SK-N-MC (cell line): ENCODE data around the gene BOLL.
"Not testable (repeated sequence)": the region's sequence is repeated elsewhere in the genome, so short reads cannot be mapped to it uniquely, and the experiment has no call there.

ENCODE experiments used
- DNase-seq: peaks from one replicate; pipeline ENCODE4 v3.0.0-alpha.2; 2011; ENCODE audit warnings: low read depth, low spot score
- H3K27ac ChIP-seq: fragments of 200-600 bp; sonication (generic); 2 replicates; pipeline ENCODE4 v1.5.1; 2016; ENCODE audit warnings: mixed run types
- H3K36me3 ChIP-seq: fragments of 200-600 bp; sonication (generic); 2 replicates; pipeline ENCODE4 v1.6.1; 2017; ENCODE audit warnings: antibody characterized with exemption, low read length, mixed read lengths; ENCODE audit not compliant: insufficient read depth
- H3K4me3 ChIP-seq: fragments of 200-600 bp; sonication (generic); 2 replicates; pipeline ENCODE4 v1.5.1; 2016
- H3K9ac ChIP-seq: fragments of 200-600 bp; sonication (generic); 2 replicates; pipeline ENCODE4 v1.8.0; 2017; ENCODE audit warnings: mixed run types, mixed read lengths; ENCODE audit not compliant: insufficient read length
- H3K9me3 ChIP-seq: fragments of 200-600 bp; sonication (generic); 2 replicates; pipeline ENCODE4 v1.6.1; 2017; ENCODE audit warnings: low read depth, mild to moderate bottlenecking, antibody characterized with exemption, low read length, moderate library complexity, mixed read lengths
- EZH2 ChIP-seq: fragments of 200-600 bp; sonication (generic); IDR thresholded peaks from one replicate; pipeline ENCODE4 v1.6.1; 2017; ENCODE audit warnings: antibody characterized with exemption
- FOXP2 ChIP-seq: optimal IDR thresholded peaks from 2 replicates; pipeline ENCODE3; 2011; ENCODE audit warnings: mild to moderate bottlenecking, moderate library complexity; ENCODE audit not compliant: insufficient read depth; ENCODE audit errors: extremely low read length, control extremely low read depth
- POLR2AphosphoS5 ChIP-seq: IDR thresholded peaks from 2 replicates; pipeline ENCODE4 v1.6.1; 2012; ENCODE audit warnings: mild to moderate bottlenecking, low read depth, low read length, borderline replicate concordance

Gene BOLL

DNA sequence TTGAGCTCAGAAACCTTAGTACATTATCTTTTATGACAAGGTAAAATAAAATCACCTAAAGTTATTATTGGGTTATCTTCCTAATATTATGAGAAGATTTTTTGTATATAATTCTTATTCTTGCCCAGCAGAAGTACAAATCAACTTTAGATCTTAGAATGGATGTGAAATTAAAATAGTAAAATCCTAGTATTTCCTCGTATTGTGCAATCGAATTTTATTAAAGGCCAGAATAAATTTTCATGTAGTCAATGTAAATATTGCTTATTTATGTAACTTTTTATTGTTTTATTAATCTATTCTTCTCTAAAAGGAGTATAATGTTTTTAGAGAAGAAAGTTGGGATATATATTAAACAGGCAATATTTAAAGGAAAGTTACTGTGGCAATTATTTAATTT, 67.3 kb downstream of the BOLL start:
- H3K36me3 ChIP-seq = no peaks in the 10 kb centered on the region
- no peak overlapping the region for H3K4me3 ChIP-seq
- TF ChIP-seq EZH2 (no peak), FOXP2 (no peak), POLR2AphosphoS5 (no peak)
- H3K27ac ChIP-seq = no peak overlapping the region
- no peaks in the 10 kb centered on the region for H3K9me3 ChIP-seq
- no peak for DNase-seq
- no peak overlapping the region for H3K9ac ChIP-seq

DNA sequence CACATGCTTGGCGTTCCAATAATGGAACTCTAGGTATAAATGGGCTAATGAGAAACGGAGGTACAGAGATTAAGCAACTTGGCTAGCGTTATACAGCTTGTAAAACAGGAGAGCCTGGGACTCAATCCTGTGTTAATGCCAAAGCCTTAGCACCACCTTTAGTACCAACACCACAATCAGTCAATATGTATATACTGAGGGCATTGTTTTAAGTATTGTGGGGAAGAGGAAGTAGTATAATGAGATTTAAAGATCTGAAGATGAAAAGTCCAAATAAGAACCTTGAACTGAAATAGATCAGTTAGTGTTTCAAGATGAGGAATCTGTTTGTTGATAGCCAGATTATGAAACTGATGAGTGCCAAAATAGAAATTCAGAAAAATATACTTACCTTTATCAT, 71.8 kb downstream of the BOLL start:
- Histone ChIP-seq H3K27ac (no peak overlapping the region), H3K36me3 (peaks cover 12% of the 10 kb centered on the region; the same call in 1 of the 2 replicates), H3K9ac (no peak overlapping the region), H3K9me3 (no peaks in the 10 kb centered on the region), H3K4me3 (no peak overlapping the region)
- TF ChIP-seq EZH2 (no peak), FOXP2 (no peak), POLR2AphosphoS5 (no peak)
- DNase-seq = no peak

DNA sequence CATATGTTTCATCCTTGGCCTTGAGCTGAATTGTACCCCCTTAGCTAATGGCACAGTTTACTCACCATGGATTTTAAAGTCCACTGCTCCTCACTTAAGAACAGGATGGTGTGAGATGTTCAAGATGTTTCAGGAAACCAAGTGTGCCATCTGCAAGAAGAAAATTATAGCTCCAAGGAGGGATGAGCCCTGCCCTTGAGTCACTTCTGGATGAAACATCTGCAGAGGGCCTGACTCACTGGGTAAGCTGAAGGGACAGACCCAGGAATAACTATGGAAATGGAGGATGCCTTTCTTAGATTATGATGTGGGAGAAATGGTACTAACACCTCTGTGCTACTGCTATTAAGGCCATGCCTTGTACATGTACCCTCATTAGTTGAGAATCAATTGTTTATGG, 73.5 kb downstream of the BOLL start:
- H3K9me3 ChIP-seq = no peaks in the 10 kb centered on the region
- H3K36me3 ChIP-seq = peaks cover 12% of the 10 kb centered on the region; the same call in 1 of the 2 replicates
- H3K4me3 ChIP-seq = no peak overlapping the region
- no peak overlapping the region for H3K27ac ChIP-seq
- TF ChIP-seq EZH2 = no peak
- TF ChIP-seq POLR2AphosphoS5 = no peak
- TF ChIP-seq FOXP2 = no peak
- H3K9ac ChIP-seq = no peak overlapping the region
- DNase-seq = no peak

DNA sequence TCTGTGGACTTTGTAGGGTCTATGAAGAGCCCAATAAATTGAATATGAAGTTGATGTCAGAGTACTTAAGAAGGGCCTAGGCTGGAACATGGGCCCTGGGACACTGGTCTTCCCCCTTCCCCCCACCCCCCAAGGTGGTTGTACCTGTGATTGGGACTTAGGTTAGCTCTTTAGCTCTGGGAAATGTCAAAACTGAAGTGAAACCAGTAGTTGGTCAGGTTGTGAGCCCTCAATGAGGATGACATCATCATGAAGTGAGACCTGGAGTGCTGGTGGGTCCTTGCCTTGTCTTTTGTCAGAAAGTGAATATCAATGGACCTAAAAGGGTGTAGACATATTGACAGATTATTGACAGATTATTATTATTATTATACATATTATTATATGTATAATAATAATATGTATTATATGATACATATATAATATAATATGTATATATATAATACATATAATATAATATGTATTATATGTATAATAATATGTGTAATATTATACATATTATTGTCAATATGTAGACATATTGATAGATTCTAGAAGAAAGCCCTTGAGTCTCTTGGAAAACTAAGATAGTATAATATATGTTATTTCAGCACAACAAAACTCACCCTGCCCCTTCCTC, 74.6 kb downstream of the BOLL start:
- peaks cover 12% of the 10 kb centered on the region; the same call in 1 of the 2 replicates for H3K36me3 ChIP-seq
- no peak for TF ChIP-seq EZH2
- TF ChIP-seq POLR2AphosphoS5 = no peak
- no peak for TF ChIP-seq FOXP2
- no peak overlapping the region for H3K9ac ChIP-seq
- H3K9me3 ChIP-seq = no peaks in the 10 kb centered on the region
- H3K4me3 ChIP-seq = no peak overlapping the region
- no peak for DNase-seq
- no peak overlapping the region for H3K27ac ChIP-seq

DNA sequence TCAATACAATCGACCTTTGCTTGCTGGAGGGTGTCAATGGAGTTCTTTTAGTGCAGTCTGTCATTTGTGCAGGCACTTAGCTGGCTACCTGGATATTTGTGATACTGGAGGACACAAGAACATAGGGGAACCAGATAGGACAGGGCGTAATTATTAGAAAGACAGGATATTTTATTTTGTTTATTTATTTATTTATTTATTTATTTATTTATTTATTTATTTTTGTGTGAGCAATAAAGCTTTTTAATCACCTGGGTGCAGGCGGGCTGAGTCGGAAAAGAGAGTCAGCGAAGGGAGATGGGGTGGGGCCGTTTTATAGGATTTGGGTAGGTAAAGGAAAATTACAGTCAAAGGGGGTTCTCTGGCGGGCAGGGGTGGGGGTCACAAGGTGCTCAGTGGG, 76.0 kb downstream of the BOLL start:
- not testable (repeated sequence) for H3K9ac ChIP-seq, H3K27ac ChIP-seq, H3K4me3 ChIP-seq, DNase-seq, H3K9me3 ChIP-seq
- H3K36me3 ChIP-seq = peaks cover 12% of the 10 kb centered on the region; the same call in 1 of the 2 replicates

DNA sequence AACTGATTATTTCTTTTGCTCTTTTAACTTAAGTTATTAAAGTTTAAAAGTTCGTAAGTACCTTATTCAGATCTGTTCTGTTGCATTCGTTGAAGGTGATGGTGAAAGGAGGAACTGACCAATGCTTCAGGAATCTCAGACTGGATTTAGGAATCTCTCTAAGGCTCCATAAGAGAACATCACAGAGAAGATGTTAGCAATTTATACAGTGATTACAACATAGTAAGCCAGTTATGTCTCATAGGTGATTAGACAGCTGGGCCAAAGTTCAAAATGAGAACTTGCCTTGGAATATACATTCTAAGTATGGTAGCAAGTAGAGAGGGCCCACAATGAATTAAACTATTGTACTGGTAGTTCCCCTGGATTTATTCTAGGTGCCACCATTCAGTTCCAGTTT, 76.8 kb downstream of the BOLL start:
- no peak for TF ChIP-seq EZH2
- no peak for TF ChIP-seq FOXP2
- no peak overlapping the region for H3K27ac ChIP-seq
- H3K9ac ChIP-seq = peak overlapping the region; percentile 58
- H3K9me3 ChIP-seq = no peaks in the 10 kb centered on the region
- H3K36me3 ChIP-seq = peaks cover 12% of the 10 kb centered on the region; the same call in 1 of the 2 replicates
- DNase-seq = no peak
- peak overlapping the region; percentile 93 for H3K4me3 ChIP-seq

DNA sequence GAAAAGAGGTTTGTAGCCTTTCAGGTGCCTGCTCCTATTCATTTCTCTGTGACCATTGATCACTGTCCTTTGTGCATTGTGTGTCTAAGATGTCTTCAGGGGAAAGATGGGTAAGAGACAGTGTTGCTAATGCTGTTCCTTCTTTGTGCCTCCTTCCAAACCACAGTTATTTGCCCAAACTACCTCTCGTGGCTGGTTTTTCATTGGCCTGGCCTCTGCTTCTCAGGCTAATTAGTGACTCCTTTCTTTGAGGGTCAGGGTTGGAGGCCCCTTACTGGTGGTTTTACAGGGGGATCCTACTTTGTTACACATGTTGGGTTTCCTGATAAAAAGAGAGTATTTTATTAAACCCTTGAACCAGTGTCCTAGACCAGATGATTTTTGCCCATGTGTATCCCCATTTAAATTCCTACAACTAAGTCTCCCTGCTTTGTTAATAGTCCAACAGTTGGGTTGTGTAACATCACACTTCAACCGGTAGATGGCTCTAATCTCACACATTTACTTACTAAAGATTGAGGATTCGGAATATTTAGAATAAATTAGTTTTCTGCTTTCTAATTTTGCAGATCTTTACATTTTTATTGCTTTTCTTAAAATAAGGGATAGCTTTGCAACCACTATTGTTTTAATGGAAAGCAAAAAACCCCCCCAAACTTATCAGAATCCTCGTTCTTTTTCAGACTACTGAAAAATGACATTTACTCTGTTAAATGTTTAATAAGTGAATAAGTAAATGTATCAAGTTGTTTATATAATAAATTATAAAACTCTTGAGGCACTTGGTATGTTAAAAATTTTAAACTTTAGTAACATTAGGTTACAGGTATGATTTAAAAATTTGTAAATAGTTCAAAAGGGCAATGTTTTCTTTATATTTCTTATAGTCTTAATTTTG, 77.6 kb downstream of the BOLL start:
- TF ChIP-seq FOXP2 = no peak
- Histone ChIP-seq H3K9ac (peak overlapping the region; percentile 58), H3K36me3 (peaks cover 12% of the 10 kb centered on the region; the same call in 1 of the 2 replicates), H3K27ac (no peak overlapping the region), H3K9me3 (no peaks in the 10 kb centered on the region), H3K4me3 (peak overlapping the region; percentile 93)
- peak; percentile 51 for DNase-seq

DNA sequence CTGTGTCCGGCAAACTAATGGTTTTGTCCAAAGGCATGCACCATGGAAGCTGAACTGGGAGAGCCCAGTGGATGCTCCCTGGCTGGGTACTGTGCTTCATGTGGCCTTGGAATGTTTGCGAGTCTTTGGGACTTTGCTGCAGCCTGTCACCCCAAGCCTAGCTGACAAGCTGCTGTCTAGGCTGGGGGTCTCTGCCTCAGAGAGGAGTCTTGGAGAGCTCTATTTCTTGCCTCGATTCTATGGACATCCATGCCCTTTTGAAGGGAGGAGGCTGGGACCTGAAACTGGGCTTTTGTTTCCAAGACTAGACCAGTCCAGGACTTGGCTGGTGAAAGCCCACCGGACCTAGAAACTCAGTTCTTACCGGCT, 78.3 kb downstream of the BOLL start:
- H3K27ac ChIP-seq = no peak overlapping the region
- TF ChIP-seq EZH2 = no peak

More for the DNA sequence above, 78.3 kb downstream of the BOLL start:
- Histone ChIP-seq H3K36me3 (peaks cover 12% of the 10 kb centered on the region; the same call in 1 of the 2 replicates), H3K4me3 (peak overlapping the region; percentile 93), H3K9ac (peak overlapping the region; percentile 58), H3K9me3 (no peaks in the 10 kb centered on the region)
- no peak for DNase-seq
